SH-SY5Y (cell line): ENCODE results near the gene UPK1B.

Experiments used
- GATA2 ChIP-seq: IDR thresholded peaks from 2 replicates; pipeline ENCODE4 v1.6.1; 2011; ENCODE audit warnings: mild to moderate bottlenecking, low read depth, low read length
- GATA3 ChIP-seq: IDR thresholded peaks from 2 replicates; pipeline ENCODE4 v1.6.1; 2011; ENCODE audit warnings: low read depth, mild to moderate bottlenecking, low read length, moderate library complexity

- no peak for TF ChIP-seq GATA2
- no peak for TF ChIP-seq GATA3
These were observed 31.8 kb downstream of the UPK1B start for GRCh38 chr3:119205209-119205608.
